IgD-negative memory B cell (primary cell): Measurements from ENCODE around the gene CITED2. TPM values are rescaled to one million over a fixed set of nuclear protein-coding genes. Genes with fewer than 3 reads are reported as not detected.
"Not testable (repeated sequence)": the region's sequence is repeated elsewhere in the genome, so short reads cannot be mapped to it uniquely, and the experiment has no call there.

Source experiments
- H3K27ac Mint-ChIP-seq, 3 donors: one replicate each; pipeline ENCODE4 v1.8.0; 2020 to 2022; ENCODE audit warnings: mild to moderate bottlenecking in 3 of 3, mixed read lengths in 3 of 3, moderate library complexity in 1 of 3
- H3K27me3 Mint-ChIP-seq: one replicate; pipeline ENCODE4 v1.8.0; 2021; ENCODE audit warnings: mixed read lengths
- H3K36me3 Mint-ChIP-seq: one replicate; pipeline ENCODE4 v1.8.0; 2020; ENCODE audit warnings: mild to moderate bottlenecking, mixed read lengths
- H3K4me1 Mint-ChIP-seq, 3 donors: one replicate each; pipeline ENCODE4 v1.8.0; 2020 to 2022; ENCODE audit warnings: mixed read lengths in 3 of 3, mild to moderate bottlenecking in 1 of 3
- H3K4me3 Mint-ChIP-seq, 4 donors: one replicate each; pipeline ENCODE4 v1.8.0; 2020 to 2022; ENCODE audit warnings: mild to moderate bottlenecking in 4 of 4, mixed read lengths in 4 of 4, moderate library complexity in 3 of 4
- H3K9me3 Mint-ChIP-seq, 3 donors: one replicate each; pipeline ENCODE4 v1.8.0; 2020 to 2021; ENCODE audit warnings: mixed read lengths in 3 of 3, mild to moderate bottlenecking in 1 of 3
- polyA plus RNA-seq: library from polyadenylated mRNA; unstranded; fragments of 300-500 nt; fragmentation: Illumina TruSeq; gene quantifications from one replicate; pipeline ENCODE4 v1.2.3, GENCODE V29; 2021

Gene CITED2
- polyA plus RNA-seq, 1 donor from 2014 or later, result 15.8 TPM

DNA sequence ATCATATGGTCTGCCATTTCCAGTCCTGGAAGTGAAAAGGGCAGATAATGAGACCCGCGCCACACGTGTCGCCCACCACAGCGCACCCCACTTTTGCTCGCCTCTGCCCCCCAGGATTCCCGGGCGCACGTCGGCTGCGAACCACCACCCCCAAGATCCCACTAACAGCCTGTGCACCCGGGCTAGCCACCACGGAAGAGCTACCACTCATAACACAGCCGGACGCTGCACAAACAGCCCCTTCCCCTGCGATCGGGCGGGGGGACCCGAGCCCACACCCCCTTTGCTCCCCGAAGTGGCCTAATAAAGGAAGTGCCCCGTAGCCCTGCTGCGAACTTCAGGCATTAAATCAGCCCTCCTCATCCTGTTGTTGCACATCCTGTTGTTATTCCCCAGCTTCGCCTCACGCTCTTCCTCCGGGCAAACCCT lies 506 bp downstream of the CITED2 start:
- Mint-ChIP-seq H3K27me3 (no peaks in the 10 kb centered on the region), H3K9me3 (no peaks in the 10 kb centered on the region), H3K27ac (peak overlapping the region; percentile 94 to 100 (median 95)), H3K36me3 (peaks cover 2% of the 10 kb centered on the region), H3K4me3 (peak overlapping the region; percentile 98 to 100 (median 99)), H3K4me1 (peaks cover 22 to 24% (median 23%) of the 10 kb centered on the region in 3 donors)

GRCh38 chr6:139373154-139373927 lies 1.1 kb downstream of the CITED2 start:
- peaks cover 22 to 24% (median 23%) of the 10 kb centered on the region in 3 donors for H3K4me1 Mint-ChIP-seq
- peak overlapping the region; percentile 98 to 100 (median 99) for H3K4me3 Mint-ChIP-seq
- H3K27me3 Mint-ChIP-seq, result no peaks in the 10 kb centered on the region
- H3K36me3 Mint-ChIP-seq, result peaks cover under 1% of the 10 kb centered on the region
- peak overlapping the region; percentile 94 to 100 (median 95) for H3K27ac Mint-ChIP-seq
- H3K9me3 Mint-ChIP-seq, result no peaks in the 10 kb centered on the region

DNA sequence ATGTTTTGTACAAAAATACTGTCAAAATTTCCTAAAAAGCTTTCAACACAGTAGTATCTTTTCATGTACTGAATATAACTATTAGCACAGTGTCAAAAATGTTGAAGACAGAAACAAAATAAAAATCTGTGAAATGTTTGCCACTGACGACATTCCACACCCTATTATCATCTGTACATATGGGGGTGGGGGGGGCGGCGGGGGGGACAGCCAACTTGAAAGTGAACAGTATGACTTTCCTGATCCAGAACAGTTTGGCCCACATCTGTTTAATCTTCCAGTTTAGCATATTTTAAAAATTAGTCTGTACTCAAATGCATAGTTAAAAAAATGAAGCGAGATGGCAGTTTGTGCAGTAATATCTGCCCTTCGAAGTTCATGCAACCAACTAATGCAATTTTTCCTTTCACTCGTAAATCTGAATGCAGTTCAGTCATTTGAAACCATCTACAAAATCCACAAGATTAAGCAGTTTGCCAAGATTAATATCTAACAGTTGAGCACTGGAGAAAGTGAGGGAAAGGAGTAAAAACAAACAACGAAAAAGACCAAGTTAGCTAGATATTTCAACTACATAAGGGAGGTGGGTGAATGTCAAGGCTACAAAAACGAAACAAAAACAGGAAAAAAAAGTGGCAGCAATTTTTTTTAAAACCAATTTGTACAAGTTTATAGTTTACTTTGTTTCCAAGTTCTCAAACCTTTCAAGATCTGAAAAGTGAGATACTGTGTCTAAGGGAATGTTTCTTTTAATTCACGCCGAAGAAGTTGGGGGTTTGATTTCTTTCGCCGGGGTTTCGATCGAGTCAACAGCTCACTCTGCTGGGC lies 1.9 kb downstream of the CITED2 start:
- peaks cover 22 to 24% (median 23%) of the 10 kb centered on the region in 3 donors for H3K4me1 Mint-ChIP-seq
- peak overlapping the region; percentile 94 to 100 (median 95) for H3K27ac Mint-ChIP-seq
- H3K27me3 Mint-ChIP-seq, result no peaks in the 10 kb centered on the region
- no peaks in the 10 kb centered on the region for H3K9me3 Mint-ChIP-seq
- no peaks in the 10 kb centered on the region for H3K36me3 Mint-ChIP-seq
- peak overlapping the region; percentile 98 to 100 (median 99) for H3K4me3 Mint-ChIP-seq

- Mint-ChIP-seq H3K27me3 (no peaks in the 10 kb centered on the region), H3K36me3 (no peaks in the 10 kb centered on the region), H3K27ac (peak overlapping the region in 2 of 3 donors; percentile 39 to 47), H3K4me1 (peaks cover 22 to 24% (median 23%) of the 10 kb centered on the region in 3 donors), H3K9me3 (no peaks in the 10 kb centered on the region), H3K4me3 (peak overlapping the region; percentile 42 to 98 (median 66))
Measured at GRCh38 chr6:139371421-139372203, 2.8 kb downstream of the CITED2 start.

DNA sequence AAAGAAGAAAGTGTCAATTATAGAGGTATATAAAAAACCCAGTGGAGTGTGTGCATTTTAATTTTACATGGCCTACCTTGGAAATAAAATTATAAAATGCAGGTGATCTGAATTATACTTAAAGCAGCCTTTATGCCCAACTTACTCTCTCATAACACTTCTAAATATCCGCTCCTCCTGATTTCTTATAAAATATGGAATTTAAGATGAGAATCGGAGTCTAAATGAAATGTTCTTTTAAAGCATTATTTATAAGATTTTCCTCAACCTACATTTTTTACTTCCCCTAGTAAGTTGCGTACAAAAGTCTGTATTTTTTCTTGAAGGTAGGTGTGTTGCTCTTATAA lies 3.5 kb downstream of the CITED2 start:
- Mint-ChIP-seq H3K27ac (peak overlapping the region in 1 of 3 donors; percentile 47), H3K27me3 (no peaks in the 10 kb centered on the region), H3K4me3 (peak overlapping the region in 3 of 4 donors; percentile 9 to 61 (median 17)), H3K9me3 (no peaks in the 10 kb centered on the region), H3K36me3 (no peaks in the 10 kb centered on the region), H3K4me1 (peaks cover 17 to 20% (median 19%) of the 10 kb centered on the region in 3 donors)

DNA sequence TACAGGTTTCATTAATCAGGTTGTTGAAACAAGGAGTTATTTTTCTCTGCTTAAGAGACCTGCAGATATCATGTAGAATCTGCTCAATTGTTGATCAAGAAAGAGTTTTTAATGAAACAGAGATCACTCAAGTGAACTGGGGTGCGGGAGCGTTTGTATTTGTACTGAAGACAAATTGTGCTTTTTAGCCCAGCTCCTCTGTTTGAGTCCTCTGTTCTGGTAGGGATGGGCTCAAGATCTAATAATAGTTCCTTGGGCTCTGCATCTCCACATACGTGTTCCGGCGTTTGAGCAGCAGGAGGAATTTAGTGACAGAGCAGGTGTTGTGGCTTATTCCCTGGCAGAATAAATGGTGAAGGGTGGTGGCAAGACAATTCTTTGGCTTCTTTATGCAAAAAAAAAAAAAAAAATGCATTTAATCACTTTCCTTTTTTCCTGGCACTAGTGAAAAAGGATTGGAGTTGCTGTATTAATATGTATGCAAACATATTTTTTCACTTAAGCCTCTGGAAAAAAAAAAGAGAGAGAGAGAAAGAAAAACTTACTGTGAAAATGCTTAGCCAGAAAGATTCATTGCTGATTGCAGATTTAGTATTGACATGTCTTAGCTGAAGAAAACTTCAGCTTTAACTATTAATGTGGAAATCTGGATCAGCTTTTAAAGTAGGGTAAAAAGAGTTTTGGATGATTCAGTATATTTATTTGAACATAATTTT lies 4.0 kb downstream of the CITED2 start:
- Mint-ChIP-seq H3K4me1 (peaks cover 17 to 19% (median 17%) of the 10 kb centered on the region in 3 donors), H3K36me3 (no peaks in the 10 kb centered on the region), H3K9me3 (no peaks in the 10 kb centered on the region), H3K27ac (peak overlapping the region in 1 of 3 donors; percentile 84), H3K27me3 (no peaks in the 10 kb centered on the region), H3K4me3 (peak overlapping the region in 1 of 4 donors; percentile 78)

- peak overlapping the region in 1 of 4 donors; percentile 78 for H3K4me3 Mint-ChIP-seq
- H3K36me3 Mint-ChIP-seq, result no peaks in the 10 kb centered on the region
Measured at GRCh38 chr6:139369568-139370282, 4.7 kb downstream of the CITED2 start.

GRCh38 chr6:139369068-139369467 lies 5.4 kb downstream of the CITED2 start:
- no peaks in the 10 kb centered on the region for H3K9me3 Mint-ChIP-seq
- peaks cover 20 to 21% (median 21%) of the 10 kb centered on the region in 3 donors for H3K4me1 Mint-ChIP-seq
- H3K4me3 Mint-ChIP-seq, result no peak overlapping the region
- no peaks in the 10 kb centered on the region for H3K27me3 Mint-ChIP-seq
- no peaks in the 10 kb centered on the region for H3K36me3 Mint-ChIP-seq
- peak overlapping the region in 2 of 3 donors; percentile 41 to 84 for H3K27ac Mint-ChIP-seq

More at GRCh38 chr6:139369568-139370282, 4.7 kb downstream of the CITED2 start:
- no peaks in the 10 kb centered on the region for H3K9me3 Mint-ChIP-seq
- peak overlapping the region; percentile 1 to 84 (median 41) for H3K27ac Mint-ChIP-seq
- peaks cover 17 to 19% (median 17%) of the 10 kb centered on the region in 3 donors for H3K4me1 Mint-ChIP-seq
- H3K27me3 Mint-ChIP-seq, result no peaks in the 10 kb centered on the region

DNA sequence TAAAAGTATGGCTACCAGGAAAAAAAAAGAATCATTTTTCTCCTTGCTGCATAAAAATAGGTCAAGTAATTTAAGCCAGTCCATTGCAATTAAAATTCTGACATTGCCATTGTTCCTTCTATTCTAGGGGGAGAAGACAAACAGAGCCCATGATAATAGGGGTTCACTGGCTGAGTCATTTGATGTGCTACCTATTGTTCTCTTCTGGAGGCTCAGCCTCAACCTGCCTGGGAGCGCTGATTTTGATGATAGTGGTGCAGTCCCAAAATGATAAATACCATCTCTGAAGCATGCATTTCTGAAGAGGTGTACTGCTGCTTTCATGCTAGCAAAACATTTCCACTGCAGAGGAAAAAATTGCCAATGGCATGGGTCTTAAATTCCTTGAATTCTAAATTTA lies 5.8 kb downstream of the CITED2 start:
- Mint-ChIP-seq H3K4me3 (no peak overlapping the region), H3K27me3 (no peaks in the 10 kb centered on the region), H3K27ac (no peak overlapping the region), H3K9me3 (no peaks in the 10 kb centered on the region), H3K4me1 (peaks cover 20 to 24% (median 23%) of the 10 kb centered on the region in 3 donors), H3K36me3 (no peaks in the 10 kb centered on the region)

GRCh38 chr6:139367810-139368351 lies 6.6 kb downstream of the CITED2 start:
- Mint-ChIP-seq H3K4me3 (peak overlapping the region in 1 of 4 donors; percentile 44), H3K9me3 (no peaks in the 10 kb centered on the region), H3K36me3 (peaks cover 1% of the 10 kb centered on the region), H3K27ac (no peak overlapping the region), H3K4me1 (peaks cover 23 to 28% (median 27%) of the 10 kb centered on the region in 3 donors), H3K27me3 (no peaks in the 10 kb centered on the region)

DNA sequence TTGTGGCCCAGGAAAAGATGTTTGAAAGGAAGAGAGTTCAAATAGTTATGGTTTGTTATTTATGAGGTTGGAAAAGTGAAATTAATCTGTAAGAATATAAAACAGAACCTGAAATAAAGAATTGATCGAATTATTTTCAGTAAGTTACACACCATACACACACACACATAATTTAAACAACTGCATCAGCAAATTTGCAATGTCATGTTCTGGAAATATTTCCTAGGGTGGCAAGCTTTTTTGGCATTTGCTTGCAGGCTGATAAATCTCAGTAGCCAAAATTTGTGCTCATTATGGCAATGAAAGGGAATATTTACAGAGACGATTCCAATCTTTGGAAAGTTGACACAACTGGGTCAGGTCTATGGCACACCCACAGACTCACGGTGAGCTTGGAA lies 9.5 kb downstream of the CITED2 start:
- Mint-ChIP-seq H3K4me1 (peaks cover 19 to 23% (median 22%) of the 10 kb centered on the region in 3 donors), H3K4me3 (no peak overlapping the region), H3K27ac (no peak overlapping the region), H3K36me3 (peaks cover 1% of the 10 kb centered on the region), H3K9me3 (no peaks in the 10 kb centered on the region), H3K27me3 (no peaks in the 10 kb centered on the region)

- Mint-ChIP-seq H3K27me3 (no peaks in the 10 kb centered on the region), H3K4me1 (peaks cover 16 to 19% (median 18%) of the 10 kb centered on the region in 3 donors), H3K36me3 (peaks cover 1% of the 10 kb centered on the region), H3K27ac (peak overlapping the region in 1 of 3 donors; percentile 36), H3K9me3 (no peaks in the 10 kb centered on the region), H3K4me3 (peak overlapping the region in 2 of 4 donors; percentile 14 to 84)
Measured at GRCh38 chr6:139364302-139364981, 10.0 kb downstream of the CITED2 start.

DNA sequence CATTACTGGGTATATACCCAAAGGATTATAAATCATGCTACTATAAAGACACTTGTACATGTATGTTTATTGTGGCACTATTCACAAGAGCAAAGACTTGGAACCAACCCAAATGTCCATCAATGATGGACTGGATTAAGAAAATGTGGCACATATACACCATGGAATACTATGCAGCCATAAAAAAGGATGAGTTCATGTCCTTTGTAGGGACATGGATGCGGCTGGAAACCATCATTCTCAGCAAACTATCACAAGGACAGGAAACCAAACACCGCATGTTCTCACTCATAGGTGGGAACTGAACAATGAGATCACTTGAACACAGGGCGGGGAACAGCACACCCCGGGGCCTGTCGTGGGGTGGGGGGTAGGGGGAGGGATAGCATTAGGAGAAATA lies 10.7 kb downstream of the CITED2 start:
- not testable (repeated sequence) for H3K36me3 Mint-ChIP-seq, H3K27ac Mint-ChIP-seq, H3K4me3 Mint-ChIP-seq, H3K9me3 Mint-ChIP-seq, H3K27me3 Mint-ChIP-seq
- peaks cover 14 to 20% (median 19%) of the 10 kb centered on the region in 3 donors for H3K4me1 Mint-ChIP-seq
